Ishikawa (cell line): ENCODE data around the gene ADH1A.

ENCODE experiments used
- CEBPB ChIP-seq: IDR thresholded peaks from 2 replicates; pipeline ENCODE4 v1.6.1; 2012
- CREB1 ChIP-seq: IDR thresholded peaks from 2 replicates; pipeline ENCODE4 v1.6.1; 2012; ENCODE audit warnings: low read depth
- EGR1 ChIP-seq: IDR thresholded peaks from 2 replicates; pipeline ENCODE4 v1.6.1; 2012
- EP300 ChIP-seq: IDR thresholded peaks from 2 replicates; pipeline ENCODE4 v1.6.1; 2012; ENCODE audit warnings: borderline replicate concordance
- FOXM1 ChIP-seq: IDR thresholded peaks from 2 replicates; pipeline ENCODE4 v1.6.1; 2012; ENCODE audit warnings: low read depth, borderline replicate concordance
- MAX ChIP-seq: IDR thresholded peaks from 2 replicates; pipeline ENCODE4 v1.6.1; 2012
- NFIC ChIP-seq: IDR thresholded peaks from 2 replicates; pipeline ENCODE4 v1.6.1; 2012
- RAD21 ChIP-seq: IDR thresholded peaks from 2 replicates; pipeline ENCODE4 v1.6.1; 2012; ENCODE audit warnings: low read depth
- TAF1 ChIP-seq: IDR thresholded peaks from 2 replicates; pipeline ENCODE4 v1.6.1; 2012; ENCODE audit warnings: low read depth, mild to moderate bottlenecking
- TCF12 ChIP-seq: IDR thresholded peaks from 2 replicates; pipeline ENCODE4 v1.6.1; 2012; ENCODE audit warnings: low read depth
- TEAD4 ChIP-seq: IDR thresholded peaks from 2 replicates; pipeline ENCODE4 v1.6.1; 2012
- USF1 ChIP-seq: IDR thresholded peaks from 2 replicates; pipeline ENCODE4 v1.6.1; 2012
- YY1 ChIP-seq: IDR thresholded peaks from 2 replicates; pipeline ENCODE4 v1.6.1; 2012; ENCODE audit warnings: low read depth
- ZBTB7A ChIP-seq: IDR thresholded peaks from 2 replicates; pipeline ENCODE4 v1.6.1; 2012; ENCODE audit warnings: low read depth
- TF ChIP-seq, protein P1 (sequence below): IDR thresholded peaks from 2 replicates; pipeline ENCODE4 v1.6.1; 2012; ENCODE audit warnings: low read depth, mild to moderate bottlenecking

ADH1A gene

DNA sequence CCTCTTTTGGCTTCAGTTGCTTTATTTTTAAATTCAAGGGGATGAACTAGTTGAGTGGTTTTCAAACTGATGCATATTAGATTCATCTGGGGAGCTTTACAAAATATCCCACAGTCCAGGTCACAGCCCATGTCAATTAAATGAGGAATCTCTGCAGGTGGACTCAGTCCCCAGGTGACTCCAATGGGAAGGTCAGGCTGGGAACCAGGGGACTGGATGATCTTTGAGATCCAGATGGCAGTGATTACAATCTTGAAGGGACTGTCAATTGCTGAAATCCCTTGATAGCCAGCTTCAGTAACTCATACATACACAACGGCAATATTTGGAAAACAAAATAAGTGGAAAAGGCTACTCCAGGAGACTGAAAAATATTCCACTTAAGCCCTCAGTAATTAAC is 23.4 kb upstream of the ADH1A start:
- no peak for TF ChIP-seq YY1
- TF ChIP-seq MAX, result no peak
- TF ChIP-seq RAD21, result no peak
- TF ChIP-seq CEBPB, result no peak
- no peak for TF ChIP-seq TCF12
- TF ChIP-seq TAF1, result no peak
- no peak for TF ChIP-seq CREB1
- TF ChIP-seq USF1, result no peak
- no peak for TF ChIP-seq ZBTB7A
- TF ChIP-seq EP300, result no peak

GRCh38 chr4:99310389-99310788 is 19.6 kb upstream of the ADH1A start:
- TF ChIP-seq CREB1 (no peak), TAF1 (no peak), ZBTB7A (no peak)

DNA sequence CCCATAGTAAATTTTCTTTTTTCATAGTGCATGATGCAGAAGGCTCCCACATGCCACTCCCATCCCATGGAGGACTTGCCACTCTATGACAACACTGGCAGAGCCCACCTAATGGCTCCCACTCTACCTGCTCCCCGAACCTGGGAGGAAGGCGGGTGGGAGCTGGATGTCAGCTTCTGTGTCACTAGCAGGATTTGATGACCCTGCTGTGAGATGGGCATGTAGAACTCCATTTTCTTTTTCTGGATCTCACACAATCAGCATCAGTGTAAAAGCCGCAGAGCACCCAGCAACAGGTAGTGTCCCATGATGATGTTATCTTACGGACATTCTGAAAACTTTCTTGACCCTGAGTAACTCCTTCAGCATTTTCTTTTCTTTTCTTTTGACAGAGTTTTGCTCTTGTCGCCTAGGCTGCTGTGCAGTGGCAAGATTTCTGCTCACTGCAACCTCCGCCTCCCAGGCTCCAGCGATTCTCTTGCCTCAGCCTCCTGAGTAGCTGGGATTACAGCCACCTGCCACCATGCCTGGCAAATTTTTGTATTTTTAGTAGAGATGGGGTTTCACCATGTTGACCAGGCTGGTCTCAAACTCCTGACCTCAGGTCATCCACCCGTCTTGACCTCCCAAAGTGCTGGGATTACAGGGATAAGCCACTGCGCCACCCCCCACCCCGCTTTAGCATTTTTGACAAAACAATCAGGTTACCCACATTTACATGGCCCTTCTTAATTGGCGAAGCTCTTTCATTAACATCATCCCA is 15.0 kb upstream of the ADH1A start:
- TF ChIP-seq CEBPB (no peak), YY1 (no peak), EP300 (no peak), EGR1 (no peak), NFIC (no peak), TEAD4 (no peak), TAF1 (no peak), ZBTB7A (no peak), FOXM1 (no peak)

GRCh38 chr4:99301376-99302164 is 10.8 kb upstream of the ADH1A start:
- TF ChIP-seq CREB1 (no peak), TAF1 (no peak), FOXM1 (no peak), EP300 (no peak), TEAD4 (no peak), TCF12 (no peak), YY1 (no peak), EGR1 (no peak), USF1 (no peak), NFIC (no peak), ZBTB7A (no peak), CEBPB (no peak), RAD21 (no peak), MAX (no peak)
- TF ChIP-seq, protein P1, sequence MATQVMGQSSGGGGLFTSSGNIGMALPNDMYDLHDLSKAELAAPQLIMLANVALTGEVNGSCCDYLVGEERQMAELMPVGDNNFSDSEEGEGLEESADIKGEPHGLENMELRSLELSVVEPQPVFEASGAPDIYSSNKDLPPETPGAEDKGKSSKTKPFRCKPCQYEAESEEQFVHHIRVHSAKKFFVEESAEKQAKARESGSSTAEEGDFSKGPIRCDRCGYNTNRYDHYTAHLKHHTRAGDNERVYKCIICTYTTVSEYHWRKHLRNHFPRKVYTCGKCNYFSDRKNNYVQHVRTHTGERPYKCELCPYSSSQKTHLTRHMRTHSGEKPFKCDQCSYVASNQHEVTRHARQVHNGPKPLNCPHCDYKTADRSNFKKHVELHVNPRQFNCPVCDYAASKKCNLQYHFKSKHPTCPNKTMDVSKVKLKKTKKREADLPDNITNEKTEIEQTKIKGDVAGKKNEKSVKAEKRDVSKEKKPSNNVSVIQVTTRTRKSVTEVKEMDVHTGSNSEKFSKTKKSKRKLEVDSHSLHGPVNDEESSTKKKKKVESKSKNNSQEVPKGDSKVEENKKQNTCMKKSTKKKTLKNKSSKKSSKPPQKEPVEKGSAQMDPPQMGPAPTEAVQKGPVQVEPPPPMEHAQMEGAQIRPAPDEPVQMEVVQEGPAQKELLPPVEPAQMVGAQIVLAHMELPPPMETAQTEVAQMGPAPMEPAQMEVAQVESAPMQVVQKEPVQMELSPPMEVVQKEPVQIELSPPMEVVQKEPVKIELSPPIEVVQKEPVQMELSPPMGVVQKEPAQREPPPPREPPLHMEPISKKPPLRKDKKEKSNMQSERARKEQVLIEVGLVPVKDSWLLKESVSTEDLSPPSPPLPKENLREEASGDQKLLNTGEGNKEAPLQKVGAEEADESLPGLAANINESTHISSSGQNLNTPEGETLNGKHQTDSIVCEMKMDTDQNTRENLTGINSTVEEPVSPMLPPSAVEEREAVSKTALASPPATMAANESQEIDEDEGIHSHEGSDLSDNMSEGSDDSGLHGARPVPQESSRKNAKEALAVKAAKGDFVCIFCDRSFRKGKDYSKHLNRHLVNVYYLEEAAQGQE, result no peak

- no peak for TF ChIP-seq MAX
- no peak for TF ChIP-seq RAD21
- no peak for TF ChIP-seq EGR1
- TF ChIP-seq CREB1, result no peak
- TF ChIP-seq TAF1, result no peak
These were observed 10.1 kb upstream of the ADH1A start for GRCh38 chr4:99300934-99301333.

- TF ChIP-seq NFIC (no peak), CEBPB (no peak), EGR1 (no peak)
These were observed 2.6 kb upstream of the ADH1A start for GRCh38 chr4:99293357-99293756.

DNA sequence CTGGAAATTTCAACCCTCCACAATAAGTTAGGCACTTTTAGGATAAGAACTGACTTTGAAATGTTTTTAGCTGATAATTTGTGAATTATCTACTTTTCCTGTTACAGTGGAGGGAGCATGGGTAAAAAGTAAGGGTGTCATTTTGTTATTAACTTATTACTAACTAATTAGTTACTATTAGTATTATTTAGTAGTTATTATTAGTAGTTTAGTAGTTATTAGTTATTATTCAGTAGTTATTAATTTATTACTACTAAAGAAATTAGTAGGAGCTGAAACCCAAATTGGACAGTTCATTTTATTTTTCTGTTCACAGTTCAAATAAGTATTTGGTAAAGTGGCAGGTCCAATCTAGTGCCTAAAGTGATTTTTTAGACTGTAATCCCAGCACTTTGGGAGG is 5.4 kb downstream of the ADH1A start:
- TF ChIP-seq YY1, result no peak
- no peak for TF ChIP-seq TEAD4
- no peak for TF ChIP-seq FOXM1
- TF ChIP-seq EP300, result no peak
- no peak for TF ChIP-seq TAF1
- no peak for TF ChIP-seq MAX
- no peak for TF ChIP-seq TCF12
- no peak for TF ChIP-seq ZBTB7A
- no peak for TF ChIP-seq CREB1
- TF ChIP-seq, protein P1, result no peak
- TF ChIP-seq NFIC, result no peak
- TF ChIP-seq EGR1, result no peak
